ENCODE results near the gene CHRM5. TPM values are rescaled to one million over a fixed set of nuclear protein-coding genes. Genes with fewer than 3 reads are reported as not detected.

Gene CHRM5, protein sequence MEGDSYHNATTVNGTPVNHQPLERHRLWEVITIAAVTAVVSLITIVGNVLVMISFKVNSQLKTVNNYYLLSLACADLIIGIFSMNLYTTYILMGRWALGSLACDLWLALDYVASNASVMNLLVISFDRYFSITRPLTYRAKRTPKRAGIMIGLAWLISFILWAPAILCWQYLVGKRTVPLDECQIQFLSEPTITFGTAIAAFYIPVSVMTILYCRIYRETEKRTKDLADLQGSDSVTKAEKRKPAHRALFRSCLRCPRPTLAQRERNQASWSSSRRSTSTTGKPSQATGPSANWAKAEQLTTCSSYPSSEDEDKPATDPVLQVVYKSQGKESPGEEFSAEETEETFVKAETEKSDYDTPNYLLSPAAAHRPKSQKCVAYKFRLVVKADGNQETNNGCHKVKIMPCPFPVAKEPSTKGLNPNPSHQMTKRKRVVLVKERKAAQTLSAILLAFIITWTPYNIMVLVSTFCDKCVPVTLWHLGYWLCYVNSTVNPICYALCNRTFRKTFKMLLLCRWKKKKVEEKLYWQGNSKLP
- total RNA-seq (2014; rRNA removed; shearing (Covaris generic)), result not detected in 2 replicates

GRCh38 chr15:33968224-33968623 is at the start of gene CHRM5:
CHRM5 (plus strand) TSS chr15:33968497; CDS start chr15:34062718, 94,221 bp downstream.
- Histone ChIP-seq H3K9me3 (replicated peaks) (no peaks in the 10 kb centered on the region), H3K36me3 (no peaks in the 10 kb centered on the region), H3K27ac (no peak within 1 kb of the TSS)

DNA sequence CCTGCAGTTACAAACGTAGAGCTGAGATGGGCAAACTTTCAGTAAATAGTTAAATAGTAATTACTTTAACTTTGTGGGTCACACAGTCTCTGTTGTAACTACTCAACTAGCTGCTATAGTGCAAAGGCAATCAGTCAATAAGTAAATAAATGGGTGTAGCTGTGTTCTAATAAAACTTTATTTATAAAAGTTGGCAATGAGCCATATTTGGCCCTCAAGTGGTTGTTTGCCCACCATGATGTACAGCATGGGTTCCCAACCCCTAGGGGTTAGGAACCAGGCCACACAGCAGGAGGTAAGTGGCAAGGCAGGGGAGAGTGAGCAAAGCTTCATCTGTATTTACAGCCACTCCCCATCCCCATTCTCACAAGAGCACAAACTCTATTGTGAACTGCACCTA is 44.9 kb upstream of the CHRM5 start:
- no peak overlapping the region for H3K4me3 ChIP-seq
- H3K9me3 ChIP-seq (replicated peaks), result no peaks in the 10 kb centered on the region
- DNase-seq, result no peak
- no peaks in the 10 kb centered on the region for H3K36me3 ChIP-seq
- no peaks in the 10 kb centered on the region for H3K27me3 ChIP-seq
- H3K4me1 ChIP-seq, result no peaks in the 10 kb centered on the region
- H3K27ac ChIP-seq, result no peak overlapping the region

More at GRCh38 chr15:33968224-33968623, at the start of gene CHRM5:
- Histone ChIP-seq H3K4me1 (no peaks in the 10 kb centered on the region), H3K4me3 (no peak within 1 kb of the TSS), H3K27me3 (no peaks in the 10 kb centered on the region)
- DNase-seq, result no peak

DNA sequence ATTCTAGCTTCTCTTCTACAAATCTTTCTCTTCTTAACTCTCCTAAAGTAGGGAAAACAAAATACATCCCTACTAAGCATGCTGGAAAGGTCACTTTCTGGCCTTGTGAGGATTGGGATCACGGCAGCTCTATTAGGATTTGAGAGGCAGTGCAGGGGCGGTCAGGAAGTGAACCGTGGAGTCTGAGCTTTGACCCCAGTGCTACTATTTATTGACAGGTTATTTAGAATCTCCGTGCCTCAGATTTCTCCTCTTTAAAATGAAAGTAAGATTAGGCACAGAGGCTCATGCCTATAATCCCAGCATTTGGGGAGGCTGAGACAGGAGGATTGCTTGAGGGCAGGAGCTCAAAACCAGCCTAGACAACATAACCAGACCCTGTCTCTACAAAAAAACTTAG is 42.0 kb upstream of the CHRM5 start:
- Histone ChIP-seq H3K27ac (no peak overlapping the region), H3K36me3 (no peaks in the 10 kb centered on the region), H3K4me3 (no peak overlapping the region), H3K9me3 (replicated peaks) (no peaks in the 10 kb centered on the region), H3K27me3 (no peaks in the 10 kb centered on the region), H3K4me1 (no peaks in the 10 kb centered on the region)
- no peak for DNase-seq

DNA sequence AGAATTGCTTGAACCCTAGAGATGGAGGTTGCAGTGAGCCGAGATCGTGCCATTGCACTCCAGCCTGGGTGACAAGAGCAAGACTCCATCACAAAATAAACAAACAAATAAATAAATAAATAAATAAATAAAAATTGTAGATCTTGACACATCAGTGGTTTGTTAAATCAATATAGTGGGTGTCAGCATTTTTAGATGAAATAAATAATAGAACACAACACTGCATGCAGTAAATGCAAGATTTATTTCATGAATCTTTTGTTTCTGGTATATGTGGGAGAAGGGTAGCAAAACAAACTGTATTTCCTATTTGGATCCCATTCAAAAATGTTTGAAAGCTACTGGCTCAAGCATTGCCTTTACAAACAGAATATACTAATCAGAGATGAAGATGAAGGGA is 35.6 kb upstream of the CHRM5 start:
- no peaks in the 10 kb centered on the region for H3K9me3 ChIP-seq (replicated peaks)
- no peak overlapping the region for H3K4me3 ChIP-seq

GRCh38 chr15:33934396-33934795 is 33.9 kb upstream of the CHRM5 start:
- Histone ChIP-seq H3K9me3 (replicated peaks) (no peaks in the 10 kb centered on the region), H3K4me3 (no peak overlapping the region), H3K36me3 (no peaks in the 10 kb centered on the region), H3K4me1 (no peaks in the 10 kb centered on the region), H3K27ac (no peak overlapping the region), H3K27me3 (no peaks in the 10 kb centered on the region)
- DNase-seq, result no peak

More for the DNA sequence above, 35.6 kb upstream of the CHRM5 start:
- no peak overlapping the region for H3K27ac ChIP-seq
- DNase-seq, result no peak
- no peaks in the 10 kb centered on the region for H3K27me3 ChIP-seq
- H3K4me1 ChIP-seq, result no peaks in the 10 kb centered on the region
- H3K36me3 ChIP-seq, result no peaks in the 10 kb centered on the region

DNA sequence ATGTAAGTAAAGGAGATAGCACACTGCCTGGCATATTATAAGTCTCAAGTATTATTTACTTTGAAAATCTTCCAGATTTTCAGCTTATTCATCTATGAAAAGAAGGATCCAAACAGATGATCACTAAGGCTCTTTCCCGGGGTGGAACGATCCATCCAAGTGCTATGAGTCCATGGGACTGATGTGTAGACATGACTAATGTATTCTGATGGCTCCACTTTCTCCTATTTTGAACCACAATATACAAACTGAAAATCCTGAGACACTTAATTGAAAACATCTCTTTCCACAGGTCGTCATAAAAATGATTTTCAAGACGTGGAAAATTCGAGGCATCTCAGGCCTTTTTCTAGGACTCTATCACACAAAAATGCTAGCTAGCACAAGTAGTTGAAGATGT is 33.4 kb upstream of the CHRM5 start:
- Histone ChIP-seq H3K9me3 (replicated peaks) (no peaks in the 10 kb centered on the region), H3K4me1 (no peaks in the 10 kb centered on the region), H3K36me3 (no peaks in the 10 kb centered on the region), H3K27ac (no peak overlapping the region), H3K27me3 (no peaks in the 10 kb centered on the region), H3K4me3 (no peak overlapping the region)
- DNase-seq, result no peak

GRCh38 chr15:33941279-33942063 is 26.8 kb upstream of the CHRM5 start:
- no peaks in the 10 kb centered on the region for H3K36me3 ChIP-seq
- H3K9me3 ChIP-seq (replicated peaks), result no peaks in the 10 kb centered on the region
- no peaks in the 10 kb centered on the region for H3K27me3 ChIP-seq
- no peak overlapping the region for H3K27ac ChIP-seq
- no peak overlapping the region for H3K4me3 ChIP-seq
- H3K4me1 ChIP-seq, result no peaks in the 10 kb centered on the region
- DNase-seq, result no peak

DNA sequence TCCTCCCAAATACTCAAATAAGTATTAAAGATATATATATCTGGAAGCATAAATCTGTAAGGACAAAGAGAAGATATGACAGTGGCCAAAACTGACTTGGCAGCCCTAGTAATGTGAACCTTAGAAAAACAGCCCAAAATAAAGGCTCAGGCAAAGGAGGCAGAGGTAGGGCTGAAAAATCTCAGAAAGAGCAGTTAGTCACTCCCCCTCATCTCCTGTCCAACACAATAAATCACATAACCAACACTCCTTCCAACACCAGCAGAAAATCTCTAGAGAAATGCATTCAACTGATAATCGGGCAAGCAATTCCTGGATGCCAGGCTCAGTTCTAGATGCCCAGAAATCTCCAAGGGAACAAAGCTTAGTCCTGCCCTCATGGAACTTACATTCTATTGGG is 22.1 kb upstream of the CHRM5 start:
- Histone ChIP-seq H3K36me3 (no peaks in the 10 kb centered on the region), H3K27me3 (no peaks in the 10 kb centered on the region), H3K4me1 (no peaks in the 10 kb centered on the region)

GRCh38 chr15:33955945-33956344 is 12.4 kb upstream of the CHRM5 start:
- DNase-seq, result peak; percentile 9 to 41
- H3K27ac ChIP-seq, result no peak overlapping the region
- no peak overlapping the region for H3K4me3 ChIP-seq
- H3K4me1 ChIP-seq, result no peaks in the 10 kb centered on the region
- H3K36me3 ChIP-seq, result no peaks in the 10 kb centered on the region
- H3K27me3 ChIP-seq, result no peaks in the 10 kb centered on the region
- H3K9me3 ChIP-seq (replicated peaks), result no peaks in the 10 kb centered on the region

More for the DNA sequence above, 22.1 kb upstream of the CHRM5 start:
- Histone ChIP-seq H3K9me3 (replicated peaks) (no peaks in the 10 kb centered on the region), H3K4me3 (no peak overlapping the region), H3K27ac (no peak overlapping the region)
- DNase-seq, result no peak

- Histone ChIP-seq H3K4me3 (no peak overlapping the region), H3K27me3 (no peaks in the 10 kb centered on the region), H3K27ac (no peak overlapping the region), H3K36me3 (no peaks in the 10 kb centered on the region), H3K4me1 (no peaks in the 10 kb centered on the region), H3K9me3 (replicated peaks) (no peaks in the 10 kb centered on the region)
- no peak for DNase-seq
Measured at GRCh38 chr15:33956397-33956796, 11.9 kb upstream of the CHRM5 start.

- no peak overlapping the region for H3K4me3 ChIP-seq
- H3K27ac ChIP-seq, result no peak overlapping the region
- DNase-seq, result no peak
Measured at GRCh38 chr15:33959844-33960548, 8.3 kb upstream of the CHRM5 start.

DNA sequence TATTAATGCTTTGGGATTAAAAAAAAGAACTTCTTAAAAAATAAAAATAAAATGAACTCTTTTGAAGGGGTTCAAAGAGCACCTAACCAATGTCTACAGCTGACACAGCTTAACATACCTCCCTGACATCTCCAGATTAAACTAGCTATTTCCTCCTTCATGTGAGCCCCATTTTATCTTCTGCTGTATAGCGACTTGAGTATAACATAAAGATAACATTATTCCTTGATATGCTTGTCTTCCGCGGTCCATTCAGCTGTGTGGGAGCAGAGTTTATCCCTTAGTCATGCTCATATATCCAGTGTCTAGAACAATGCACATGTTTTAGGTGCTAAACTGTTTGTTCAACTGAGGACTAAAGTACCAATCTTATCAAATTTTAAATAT is 7.8 kb upstream of the CHRM5 start:
- H3K27ac ChIP-seq, result no peak overlapping the region
- no peaks in the 10 kb centered on the region for H3K4me1 ChIP-seq
- H3K36me3 ChIP-seq, result no peaks in the 10 kb centered on the region
- DNase-seq, result no peak
- H3K9me3 ChIP-seq (replicated peaks), result no peaks in the 10 kb centered on the region
- no peaks in the 10 kb centered on the region for H3K27me3 ChIP-seq
- H3K4me3 ChIP-seq, result no peak overlapping the region

More at GRCh38 chr15:33959844-33960548, 8.3 kb upstream of the CHRM5 start:
- no peaks in the 10 kb centered on the region for H3K4me1 ChIP-seq
- no peaks in the 10 kb centered on the region for H3K9me3 ChIP-seq (replicated peaks)
- no peaks in the 10 kb centered on the region for H3K36me3 ChIP-seq
- H3K27me3 ChIP-seq, result no peaks in the 10 kb centered on the region

- no peaks in the 10 kb centered on the region for H3K9me3 ChIP-seq (replicated peaks)
- no peaks in the 10 kb centered on the region for H3K36me3 ChIP-seq
- no peak overlapping the region for H3K4me3 ChIP-seq
- no peaks in the 10 kb centered on the region for H3K4me1 ChIP-seq
- DNase-seq, result peak in 1 of 2 experiments; percentile 66
- H3K27ac ChIP-seq, result no peak overlapping the region
- H3K27me3 ChIP-seq, result no peaks in the 10 kb centered on the region
Measured at GRCh38 chr15:33963831-33964664, 4.2 kb upstream of the CHRM5 start.

GRCh38 chr15:33964665-33965040 is 3.6 kb upstream of the CHRM5 start:
- H3K4me1 ChIP-seq, result no peaks in the 10 kb centered on the region
- no peak for DNase-seq
- H3K27ac ChIP-seq, result no peak overlapping the region
- no peaks in the 10 kb centered on the region for H3K36me3 ChIP-seq
- H3K4me3 ChIP-seq, result no peak overlapping the region
- H3K9me3 ChIP-seq (replicated peaks), result no peaks in the 10 kb centered on the region
- H3K27me3 ChIP-seq, result no peaks in the 10 kb centered on the region

Measured in SJCRH30 (cell line).